NOMO-1 (cell line): ENCODE measurements around the gene ROPN1L.

Experiments used
- DNase-seq, 2 experiments: peaks; one replicate each; lab custom pipeline; 2025; ENCODE audit not compliant: unreplicated experiment in 2 of 2; lab: John Stamatoyannopoulos, UW

Gene ROPN1L

GRCh38 chr5:10427201-10427600, 14.5 kb upstream of the ROPN1L start:
- DNase-seq = no peak

GRCh38 chr5:10427978-10428377, 13.7 kb upstream of the ROPN1L start:
- no peak for DNase-seq

DNA sequence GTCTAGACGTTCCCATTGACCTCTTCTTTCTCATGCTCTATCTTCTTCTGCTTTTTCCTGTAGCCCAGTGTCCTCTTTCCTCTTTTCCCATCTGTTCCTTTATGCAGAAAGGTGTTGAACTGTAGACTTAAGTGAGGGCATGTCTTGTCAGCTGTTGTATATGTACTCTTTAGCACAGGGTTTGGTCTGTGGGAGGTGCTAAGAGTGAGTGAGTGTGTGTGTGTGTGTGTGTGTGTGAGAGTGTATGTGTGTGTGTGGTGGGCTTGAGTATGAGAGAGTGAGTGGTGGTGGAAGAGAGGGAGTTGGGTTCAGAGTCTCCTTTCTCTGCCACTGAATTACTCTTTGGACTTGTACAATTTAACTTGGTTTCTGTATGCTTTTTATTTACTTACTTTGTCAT, 10.3 kb upstream of the ROPN1L start:
- no peak for DNase-seq

DNA sequence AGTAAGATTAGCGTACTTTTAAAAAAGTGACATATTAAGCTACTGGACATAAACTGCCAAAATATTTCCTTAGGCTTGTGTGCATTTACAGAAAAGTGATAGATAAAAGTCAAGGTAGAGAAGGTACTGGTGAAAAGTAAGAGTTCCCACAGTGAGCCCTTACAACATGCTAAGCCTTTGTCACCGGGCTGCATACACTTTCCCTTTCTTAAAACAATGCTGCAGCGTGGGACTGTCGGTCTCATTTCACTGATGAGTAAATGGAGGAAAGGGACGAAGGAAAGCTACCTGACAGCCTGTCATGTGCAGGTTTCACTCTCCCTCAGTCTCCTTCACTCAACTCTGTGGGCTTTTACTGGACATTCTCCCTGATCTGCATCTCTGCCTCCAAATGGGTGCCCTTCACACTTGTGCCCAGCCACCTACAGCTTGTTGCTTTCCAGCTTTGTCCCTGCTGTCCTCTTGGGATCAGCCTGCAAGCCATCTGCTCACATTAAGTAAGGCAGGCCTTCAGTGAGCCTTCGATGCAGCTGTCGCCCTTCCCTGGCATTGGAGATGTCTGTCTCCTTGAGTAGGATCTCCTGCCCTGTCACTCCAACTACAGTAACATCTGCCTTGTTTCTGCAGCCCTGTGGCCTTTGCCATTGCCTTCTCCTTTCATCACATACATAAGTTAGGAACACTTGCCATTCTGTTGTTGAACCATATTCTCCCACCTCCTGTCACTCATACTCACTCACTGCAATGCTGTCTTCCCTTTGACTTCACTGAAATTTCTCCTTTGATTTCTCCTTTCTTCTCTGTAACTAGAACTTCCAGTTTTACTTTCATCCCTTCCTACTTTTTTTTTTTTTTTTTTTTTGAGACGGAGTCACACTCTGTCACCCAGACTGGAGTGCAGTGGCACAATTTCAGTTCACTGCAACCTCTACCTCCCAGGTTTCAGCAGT, 9.3 kb upstream of the ROPN1L start:
- DNase-seq = no peak

DNA sequence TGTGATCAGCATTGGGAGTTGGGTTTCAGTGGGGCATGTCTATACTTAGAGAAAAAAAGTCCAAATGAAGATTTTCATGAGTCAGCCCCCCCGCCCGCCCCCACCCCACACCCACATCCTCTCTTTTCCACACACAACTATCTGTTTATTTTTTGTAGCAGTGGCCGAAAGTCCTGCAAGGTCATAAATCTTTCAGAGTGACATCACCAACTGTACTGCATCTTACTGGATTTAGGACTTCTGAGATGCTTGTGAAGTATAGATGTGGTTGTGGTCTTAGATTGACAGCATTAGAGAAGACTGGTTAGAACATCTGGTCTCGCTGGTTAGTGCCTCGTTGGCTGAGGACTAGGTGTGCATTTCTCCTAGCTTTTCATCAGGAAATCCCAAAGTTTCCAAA, 7.3 kb upstream of the ROPN1L start:
- DNase-seq = no peak

DNA sequence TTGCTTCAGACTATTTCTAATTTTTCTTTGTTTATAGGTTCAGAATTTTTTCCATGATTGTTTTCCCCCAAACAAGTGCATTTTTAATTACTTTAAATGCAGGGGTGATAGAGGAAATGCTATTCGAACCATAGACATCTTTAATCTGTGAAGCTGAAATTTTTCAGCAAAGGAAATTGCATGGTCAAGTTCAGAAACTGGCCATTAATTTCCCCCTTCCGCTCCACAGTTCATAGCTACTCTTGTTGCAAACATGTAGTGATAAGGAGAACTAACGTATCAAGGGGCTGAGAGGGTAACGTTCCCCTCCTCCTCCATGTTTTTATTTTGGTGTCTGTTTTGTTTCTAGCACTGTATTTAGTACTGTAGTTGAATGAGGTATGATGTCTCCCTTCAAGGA, 3.4 kb upstream of the ROPN1L start:
- DNase-seq = no peak

- DNase-seq = no peak
Observed at GRCh38 chr5:10439692-10440091, 2.0 kb upstream of the ROPN1L start.

GRCh38 chr5:10440367-10440990, 1.2 kb upstream of the ROPN1L start:
- DNase-seq = no peak

DNA sequence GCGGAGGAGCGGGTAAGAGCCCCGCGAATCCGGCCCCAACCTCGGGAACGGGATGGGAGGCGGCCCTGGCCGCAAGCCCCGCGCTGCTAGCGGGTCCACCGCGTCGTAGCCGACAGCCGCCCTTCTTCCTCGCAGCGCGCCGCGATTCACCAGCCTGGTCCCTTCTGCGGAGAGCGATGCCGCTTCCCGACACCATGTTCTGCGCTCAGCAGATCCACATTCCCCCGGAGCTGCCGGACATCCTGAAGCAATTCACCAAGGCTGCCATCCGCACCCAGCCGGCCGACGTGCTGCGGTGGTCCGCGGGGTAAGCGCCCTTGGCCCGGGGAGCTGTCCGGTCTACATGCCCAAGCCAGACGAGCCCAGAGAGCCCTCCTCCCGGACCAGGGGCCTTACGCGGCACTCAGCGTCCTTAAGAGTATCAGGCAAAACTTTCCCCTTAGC, 335 bp downstream of the ROPN1L start:
- no peak for DNase-seq

DNA sequence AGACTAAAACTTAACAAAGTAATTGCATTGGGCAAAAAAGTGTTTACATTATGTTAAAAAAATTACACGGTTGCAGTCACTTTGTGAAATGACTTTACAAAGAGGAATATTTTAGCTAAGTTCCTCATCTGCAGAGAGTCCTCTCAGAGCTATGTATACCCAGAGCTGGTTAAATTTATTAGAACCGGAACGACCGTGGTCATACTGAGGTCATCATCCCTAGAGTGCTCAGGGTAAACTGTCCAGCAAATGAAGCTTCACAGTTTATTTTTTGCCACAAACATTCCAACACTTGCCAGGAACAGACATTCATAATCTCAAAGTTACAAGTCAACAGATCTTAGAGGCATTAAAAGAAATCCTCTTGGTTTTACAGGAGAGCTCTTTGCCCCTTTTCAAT, 897 bp downstream of the ROPN1L start:
- peak; percentile 48 to 95 for DNase-seq

GRCh38 chr5:10445352-10445751, 3.7 kb downstream of the ROPN1L start:
- DNase-seq = peak; percentile 52 to 80

- no peak for DNase-seq
Observed at GRCh38 chr5:10446490-10446889, 4.8 kb downstream of the ROPN1L start.

GRCh38 chr5:10447041-10447440, 5.4 kb downstream of the ROPN1L start:
- DNase-seq = no peak

- DNase-seq = peak; percentile 91 to 95
Observed at GRCh38 chr5:10448754-10449360, 7.2 kb downstream of the ROPN1L start.

DNA sequence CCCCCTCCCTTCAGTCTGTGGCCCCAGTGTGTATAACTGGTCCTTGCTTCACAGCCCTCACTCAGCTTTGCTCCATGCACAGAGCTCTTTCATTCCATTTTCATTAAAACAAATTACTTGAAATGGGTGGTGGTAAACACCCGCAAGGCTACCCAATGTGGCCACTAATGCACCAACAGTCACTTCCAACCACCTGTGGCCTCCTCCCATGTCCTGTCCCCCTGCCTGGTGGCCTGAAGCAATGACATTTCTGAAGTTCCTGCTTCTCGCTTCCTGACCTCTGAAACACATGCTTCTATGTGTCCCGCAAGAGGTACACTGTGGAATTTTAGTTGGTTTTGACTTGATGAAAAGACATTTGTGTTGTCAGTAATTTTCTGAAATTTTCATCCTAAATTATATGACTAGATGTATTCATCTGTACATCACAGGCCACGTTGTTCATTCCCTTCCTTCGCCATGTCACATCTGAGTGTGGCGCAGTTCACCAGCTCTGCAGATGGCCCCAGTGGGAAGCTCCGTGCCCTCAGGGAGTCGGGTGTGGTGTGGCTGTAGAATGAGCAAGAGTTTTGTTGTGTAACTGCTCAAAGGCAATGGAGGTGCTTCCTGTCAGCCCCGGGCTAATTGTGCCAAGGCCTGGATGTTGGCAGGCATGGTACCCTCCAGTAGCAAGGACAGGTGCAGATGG, 9.6 kb downstream of the ROPN1L start:
- peak; percentile 33 to 61 for DNase-seq

- peak; percentile 87 to 91 for DNase-seq
Observed at GRCh38 chr5:10452768-10453331, 11.2 kb downstream of the ROPN1L start.

- DNase-seq = no peak
Observed at GRCh38 chr5:10453545-10453944, 11.9 kb downstream of the ROPN1L start.

DNA sequence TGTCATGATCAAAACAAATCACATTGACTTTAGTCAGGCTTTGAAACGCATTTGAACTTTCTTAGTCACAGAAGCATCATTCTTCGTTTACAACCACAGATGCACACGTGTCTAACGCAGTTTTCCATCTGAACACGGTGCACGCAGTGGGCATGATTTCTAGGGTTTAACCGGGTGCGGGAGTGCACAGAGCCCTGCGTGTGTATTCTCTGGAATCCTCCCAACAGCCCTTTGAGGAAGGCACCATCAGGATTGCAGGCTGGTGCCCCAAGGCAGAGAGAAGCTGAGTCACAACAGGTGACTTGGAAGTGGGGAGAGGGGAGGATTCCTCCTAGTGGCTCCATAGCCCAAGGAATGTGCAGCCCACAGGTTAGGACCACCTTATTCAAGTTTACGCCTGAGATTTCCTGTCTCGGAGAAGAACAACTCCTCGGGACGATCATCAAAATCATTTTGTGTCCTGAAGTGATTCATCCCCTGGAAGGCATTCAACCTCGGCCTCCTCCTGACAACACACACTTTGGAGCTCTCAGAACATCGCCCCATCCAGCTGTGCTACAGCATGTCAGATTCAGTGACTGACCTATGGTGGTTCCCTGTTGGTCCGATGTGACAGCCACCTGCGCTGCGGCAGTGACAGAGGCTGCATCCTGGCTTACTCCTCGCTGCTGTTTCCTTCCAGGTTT, 13.1 kb downstream of the ROPN1L start:
- no peak for DNase-seq

- no peak for DNase-seq
Observed at GRCh38 chr5:10455277-10455670, 13.6 kb downstream of the ROPN1L start.
